Activated CD4-positive, alpha-beta memory T cell treated with anti-CD3 and anti-CD28 coated beads for 36 hours (primary cell): ENCODE results near the gene CDK18. TPM values are rescaled to one million over a fixed set of nuclear protein-coding genes. Genes with fewer than 3 reads are reported as not detected.

Source experiments
- CTCF ChIA-PET: fragments of 350-600 bp; sonication (Branson Sonifier 250); formaldehyde crosslinking; loops from one replicate; lab custom pipeline; 2021; ENCODE audit warnings: antibody characterized with exemption, inconsistent platforms; lab: Charles Lee
- POLR2A ChIA-PET: fragments of 350-600 bp; sonication (Branson Sonifier 250); formaldehyde crosslinking; loops from one replicate; lab custom pipeline; 2021; ENCODE audit warnings: antibody characterized with exemption; lab: Charles Lee
- DNase-seq: peaks from one replicate; pipeline ENCODE4 v3.0.0-alpha.2; 2020
- H3K27ac Mint-ChIP-seq: one replicate; pipeline ENCODE4 v1.8.0; 2021; ENCODE audit warnings: mixed read lengths
- H3K27me3 Mint-ChIP-seq: one replicate; pipeline ENCODE4 v1.8.0; 2021; ENCODE audit warnings: mixed read lengths
- H3K36me3 Mint-ChIP-seq: one replicate; pipeline ENCODE4 v1.8.0; 2021; ENCODE audit warnings: mixed read lengths
- H3K4me1 Mint-ChIP-seq: one replicate; pipeline ENCODE4 v1.8.0; 2021; ENCODE audit warnings: low read depth, mixed read lengths
- H3K4me3 Mint-ChIP-seq: one replicate; pipeline ENCODE4 v1.8.0; 2021; ENCODE audit warnings: mild to moderate bottlenecking, mixed read lengths
- H3K9me3 Mint-ChIP-seq: one replicate; pipeline ENCODE4 v1.8.0; 2021; ENCODE audit warnings: mixed read lengths
- intact Hi-C: fragments of 100-400 bp; cut with micrococcal nuclease; formaldehyde crosslinking; loops from one replicate; pipeline ENCODE4 v1.15.1; 2023
- total RNA-seq, 2 experiments: library from RNA; stranded (reverse); gene quantifications; one replicate each; pipeline ENCODE4 v1.2.3, GENCODE V29; 2021

CDK18 gene
- total RNA-seq, 2 experiments from 2014 or later, result 2.5 to 2.6 TPM

GRCh38 chr1:205568469-205569361 is 64.2 kb downstream of the CDK18 start:
- no peak for DNase-seq
- no peak overlapping the region for H3K4me3 Mint-ChIP-seq
- ChIA-PET POLR2A (no interaction called here), CTCF (interaction anchor here (1.2 to 2.6 kb wide), 4 partner anchors 23 to 87 kb away, joined by 4 to 9 read pairs (median 6); no protein-coding TSS in a partner anchor)
- H3K27me3 Mint-ChIP-seq, result peaks cover 23% of the 10 kb centered on the region
- intact Hi-C loops, result loop anchor here (5.0 kb wide), 1 partner anchor 36 kb away; no protein-coding TSS in a partner anchor
- peaks cover 3% of the 10 kb centered on the region for H3K4me1 Mint-ChIP-seq
- H3K36me3 Mint-ChIP-seq, result no peaks in the 10 kb centered on the region
- H3K9me3 Mint-ChIP-seq, result no peaks in the 10 kb centered on the region
- no peak overlapping the region for H3K27ac Mint-ChIP-seq

GRCh38 chr1:205569411-205570172 is 65.1 kb downstream of the CDK18 start:
- DNase-seq, result no peak
- H3K36me3 Mint-ChIP-seq, result no peaks in the 10 kb centered on the region
- intact Hi-C loops, result loop anchor here (5.0 kb wide), 1 partner anchor 37 kb away; no protein-coding TSS in a partner anchor
- H3K4me3 Mint-ChIP-seq, result no peak overlapping the region
- peaks cover 3% of the 10 kb centered on the region for H3K4me1 Mint-ChIP-seq
- H3K27me3 Mint-ChIP-seq, result peaks cover 21% of the 10 kb centered on the region
- no peaks in the 10 kb centered on the region for H3K9me3 Mint-ChIP-seq
- POLR2A ChIA-PET, result no interaction called here
- CTCF ChIA-PET, result interaction anchor here (1.0 to 2.6 kb wide), 5 partner anchors 22 to 88 kb away, joined by 3 to 10 read pairs (median 8); no protein-coding TSS in a partner anchor
- no peak overlapping the region for H3K27ac Mint-ChIP-seq

GRCh38 chr1:205570173-205570501 is 65.7 kb downstream of the CDK18 start:
- intact Hi-C loops, result no loop called here
- POLR2A ChIA-PET, result no interaction called here

GRCh38 chr1:205570796-205571537 is 66.5 kb downstream of the CDK18 start:
- H3K9me3 Mint-ChIP-seq, result no peaks in the 10 kb centered on the region
- ChIA-PET CTCF (interaction anchor here (0.7 to 2.6 kb wide), 7 partner anchors 21 to 87 kb away, joined by 3 to 10 read pairs (median 4); no protein-coding TSS in a partner anchor), POLR2A (no interaction called here)
- no peaks in the 10 kb centered on the region for H3K36me3 Mint-ChIP-seq
- peaks cover 21% of the 10 kb centered on the region for H3K27me3 Mint-ChIP-seq
- no peak overlapping the region for H3K27ac Mint-ChIP-seq
- intact Hi-C loops, result no loop called here
- H3K4me1 Mint-ChIP-seq, result peaks cover 3% of the 10 kb centered on the region
- H3K4me3 Mint-ChIP-seq, result no peak overlapping the region
- no peak for DNase-seq

More at GRCh38 chr1:205570173-205570501, 65.7 kb downstream of the CDK18 start:
- Mint-ChIP-seq H3K36me3 (no peaks in the 10 kb centered on the region), H3K4me3 (no peak overlapping the region), H3K27ac (no peak overlapping the region), H3K27me3 (peaks cover 21% of the 10 kb centered on the region), H3K9me3 (no peaks in the 10 kb centered on the region), H3K4me1 (peaks cover 3% of the 10 kb centered on the region)
- no peak for DNase-seq
- CTCF ChIA-PET, result interaction anchor here (1.0 to 2.6 kb wide), 5 partner anchors 22 to 88 kb away, joined by 3 to 10 read pairs (median 8); no protein-coding TSS in a partner anchor

- Mint-ChIP-seq H3K27me3 (peaks cover 21% of the 10 kb centered on the region), H3K4me3 (no peak overlapping the region), H3K9me3 (no peaks in the 10 kb centered on the region), H3K4me1 (peaks cover 3% of the 10 kb centered on the region), H3K36me3 (no peaks in the 10 kb centered on the region), H3K27ac (no peak overlapping the region)
- ChIA-PET POLR2A (interaction anchor here (0.6 kb wide), 1 partner anchor 187 kb away, joined by 4 read pairs; no protein-coding TSS in a partner anchor), CTCF (interaction anchor here (0.8 to 1.9 kb wide), 4 partner anchors 20 to 87 kb away, joined by 3 to 7 read pairs (median 3); no protein-coding TSS in a partner anchor)
- no peak for DNase-seq
- intact Hi-C loops, result no loop called here
These were observed 67.3 kb downstream of the CDK18 start for GRCh38 chr1:205571747-205572146.

GRCh38 chr1:205572421-205572820 is 68.0 kb downstream of the CDK18 start:
- peaks cover 3% of the 10 kb centered on the region for H3K4me1 Mint-ChIP-seq
- no peaks in the 10 kb centered on the region for H3K9me3 Mint-ChIP-seq
- intact Hi-C loops, result no loop called here
- no peak overlapping the region for H3K4me3 Mint-ChIP-seq
- ChIA-PET POLR2A (interaction anchor here (0.6 kb wide), 1 partner anchor 187 kb away, joined by 4 read pairs; no protein-coding TSS in a partner anchor), CTCF (interaction anchor here (0.9 to 1.9 kb wide), 4 partner anchors 60 to 87 kb away, joined by 3 to 7 read pairs (median 3); no protein-coding TSS in a partner anchor)
- no peaks in the 10 kb centered on the region for H3K36me3 Mint-ChIP-seq
- peaks cover 24% of the 10 kb centered on the region for H3K27me3 Mint-ChIP-seq
- no peak for DNase-seq
- no peak overlapping the region for H3K27ac Mint-ChIP-seq

- no peaks in the 10 kb centered on the region for H3K9me3 Mint-ChIP-seq
- DNase-seq, result no peak
- H3K4me1 Mint-ChIP-seq, result no peaks in the 10 kb centered on the region
- H3K4me3 Mint-ChIP-seq, result no peak overlapping the region
- H3K36me3 Mint-ChIP-seq, result no peaks in the 10 kb centered on the region
- H3K27me3 Mint-ChIP-seq, result peaks cover 20% of the 10 kb centered on the region
- no peak overlapping the region for H3K27ac Mint-ChIP-seq
- intact Hi-C loops, result no loop called here
- CTCF ChIA-PET, result interaction anchor here (0.8 to 1.2 kb wide), 2 partner anchors 90 to 136 kb away, joined by 3 to 4 read pairs; no protein-coding TSS in a partner anchor
- POLR2A ChIA-PET, result no interaction called here
These were observed 70.9 kb downstream of the CDK18 start for GRCh38 chr1:205575294-205575885.

GRCh38 chr1:205576011-205576410 is 71.5 kb downstream of the CDK18 start:
- Mint-ChIP-seq H3K27ac (no peak overlapping the region), H3K9me3 (no peaks in the 10 kb centered on the region), H3K27me3 (peaks cover 25% of the 10 kb centered on the region), H3K36me3 (no peaks in the 10 kb centered on the region), H3K4me1 (no peaks in the 10 kb centered on the region), H3K4me3 (no peak overlapping the region)
- ChIA-PET POLR2A (no interaction called here), CTCF (interaction anchor here (0.8 kb wide), 2 partner anchors 83 to 136 kb away, joined by 3 read pairs; no protein-coding TSS in a partner anchor)
- intact Hi-C loops, result no loop called here
- DNase-seq, result no peak

GRCh38 chr1:205576805-205577761 is 72.6 kb downstream of the CDK18 start:
- ChIA-PET CTCF (interaction anchor here (0.8 kb wide), 1 partner anchor 81 kb away, joined by 3 read pairs; no protein-coding TSS in a partner anchor), POLR2A (no interaction called here)
- Mint-ChIP-seq H3K36me3 (no peaks in the 10 kb centered on the region), H3K27ac (no peak overlapping the region), H3K4me1 (no peaks in the 10 kb centered on the region), H3K4me3 (no peak overlapping the region), H3K27me3 (peaks cover 21% of the 10 kb centered on the region), H3K9me3 (no peaks in the 10 kb centered on the region)
- no peak for DNase-seq
- intact Hi-C loops, result no loop called here

- POLR2A ChIA-PET, result no interaction called here
- Mint-ChIP-seq H3K4me1 (no peaks in the 10 kb centered on the region), H3K27me3 (peaks cover 20% of the 10 kb centered on the region), H3K27ac (no peak overlapping the region), H3K36me3 (no peaks in the 10 kb centered on the region), H3K9me3 (no peaks in the 10 kb centered on the region), H3K4me3 (no peak overlapping the region)
- CTCF ChIA-PET, result no interaction called here
- intact Hi-C loops, result no loop called here
- DNase-seq, result no peak
These were observed 73.6 kb downstream of the CDK18 start for GRCh38 chr1:205577874-205578658.
